SK-N-MC (cell line): ENCODE measurements around the gene LRFN2.

Experiments used
- EZH2 ChIP-seq: fragments of 200-600 bp; sonication (generic); IDR thresholded peaks from one replicate; pipeline ENCODE4 v1.6.1; 2017; ENCODE audit warnings: antibody characterized with exemption
- FOXP2 ChIP-seq: optimal IDR thresholded peaks from 2 replicates; pipeline ENCODE3; 2011; ENCODE audit warnings: mild to moderate bottlenecking, moderate library complexity; ENCODE audit not compliant: insufficient read depth; ENCODE audit errors: extremely low read length, control extremely low read depth
- POLR2AphosphoS5 ChIP-seq: IDR thresholded peaks from 2 replicates; pipeline ENCODE4 v1.6.1; 2012; ENCODE audit warnings: mild to moderate bottlenecking, low read depth, low read length, borderline replicate concordance

DNA sequence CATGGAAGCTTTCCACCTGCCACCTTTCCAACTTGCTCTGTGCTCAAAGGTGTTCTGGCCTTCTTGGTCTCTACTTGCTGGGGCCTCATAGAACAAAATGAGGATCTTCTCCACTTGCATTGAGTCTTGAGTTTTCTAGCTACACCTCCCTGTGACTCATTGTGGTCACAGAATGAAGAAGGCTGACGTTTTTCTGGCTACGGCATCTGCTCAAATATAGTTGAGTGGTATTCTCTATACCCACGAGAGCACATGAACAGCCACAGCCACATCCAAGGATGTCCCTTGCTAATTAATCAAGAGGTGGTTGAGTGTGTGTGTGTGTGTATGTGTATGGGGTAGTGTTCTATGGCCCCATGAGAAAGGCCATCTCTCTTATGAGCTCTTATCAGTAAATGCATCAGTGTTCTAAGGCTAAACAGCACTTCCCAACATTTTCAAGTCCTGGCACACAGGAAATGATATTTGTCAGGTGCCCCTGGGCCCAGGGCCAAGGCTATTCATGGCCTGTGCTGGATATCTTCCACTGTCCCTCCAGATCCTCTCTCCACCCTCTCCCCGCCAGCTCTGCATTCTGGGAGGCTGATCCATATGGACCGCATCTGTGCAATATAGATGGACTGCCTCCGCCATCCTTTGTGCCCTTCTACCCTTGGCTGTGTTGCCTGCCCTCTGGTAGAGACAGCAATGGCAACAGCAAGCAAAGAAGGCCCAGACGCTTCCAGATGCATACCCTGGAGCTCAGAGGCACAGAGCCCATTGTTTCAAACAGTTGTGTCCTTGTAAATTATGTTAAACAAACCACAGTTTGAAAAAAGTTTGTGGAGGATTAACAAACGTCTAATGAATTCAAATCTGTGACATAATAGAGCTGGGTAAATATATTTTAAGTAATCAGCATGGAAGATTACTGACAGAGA, 150.2 kb downstream of the LRFN2 start:
- TF ChIP-seq POLR2AphosphoS5 (no peak; the same call in 1 of the 2 replicates), EZH2 (no peak), FOXP2 (no peak)
